Liver (tissue), 9 donors: ENCODE data around the gene CRABP2. TPM values are rescaled to one million over a fixed set of nuclear protein-coding genes. Genes with fewer than 3 reads are reported as not detected.

Source experiments
- DNase-seq: peaks from one replicate; pipeline ENCODE4 v3.0.0-alpha.2; 2017; ENCODE audit warnings: low spot score
- H3K27ac ChIP-seq, 2 donors: one replicate each; pipeline ENCODE4 v1.7.0; 2013; ENCODE audit warnings: inconsistent platforms in 2 of 2, low read length in 2 of 2, control low read depth in 1 of 2, low read depth in 1 of 2, mild to moderate bottlenecking in 1 of 2
- H3K27me3 ChIP-seq, 4 donors: one replicate each; pipeline versions ENCODE4 v1.6.1 to v1.7.0; 2013; ENCODE audit warnings: low read length in 3 of 4, inconsistent platforms in 1 of 4, mild to moderate bottlenecking in 1 of 4, moderate library complexity in 1 of 4; ENCODE audit not compliant: control insufficient read depth in 4 of 4, insufficient read depth in 4 of 4
- H3K36me3 ChIP-seq, 4 donors: one replicate each; pipeline versions ENCODE4 v1.6.1 to v1.7.0; 2013; ENCODE audit warnings: low read length in 3 of 4, mild to moderate bottlenecking in 3 of 4, low read depth in 1 of 4, moderate library complexity in 1 of 4; ENCODE audit not compliant: control insufficient read depth in 4 of 4, insufficient read depth in 3 of 4
- H3K4me1 ChIP-seq, 4 donors: one replicate each; pipeline versions ENCODE4 v1.6.1 to v1.7.0; 2013; ENCODE audit warnings: low read length in 3 of 4, mild to moderate bottlenecking in 3 of 4, moderate library complexity in 1 of 4; ENCODE audit not compliant: control insufficient read depth in 4 of 4, insufficient read depth in 4 of 4
- H3K4me3 ChIP-seq, 3 donors: one replicate each; pipeline versions ENCODE4 v1.6.1 to v1.7.0; 2013; ENCODE audit warnings: low read length in 3 of 3, control low read depth in 1 of 3, low read depth in 1 of 3, mild to moderate bottlenecking in 1 of 3
- H3K9ac ChIP-seq, 2 donors: one replicate each; pipeline ENCODE4 v1.7.0; 2013; ENCODE audit warnings: low read length in 2 of 2, mild to moderate bottlenecking in 2 of 2, moderate library complexity in 2 of 2, control low read depth in 1 of 2, low read depth in 1 of 2
- H3K9me3 ChIP-seq, 4 donors: one replicate each; pipeline versions ENCODE4 v1.6.1 to v1.7.0; 2013; ENCODE audit warnings: low read length in 3 of 4; ENCODE audit not compliant: control insufficient read depth in 4 of 4
- EGR1 ChIP-seq, 2 donors: IDR thresholded peaks; 2 replicates each; pipeline ENCODE4 v1.6.1; 2016 to 2018; ENCODE audit warnings: antibody characterized with exemption in 2 of 2, low read depth in 2 of 2
- GABPA ChIP-seq, 2 donors: IDR thresholded peaks in 1 of 2; conservative IDR thresholded peaks in 1 of 2; 2 replicates each; pipeline ENCODE4 v1.6.1; 2016; ENCODE audit warnings: antibody characterized with exemption in 2 of 2, mild to moderate bottlenecking in 1 of 2, moderate library complexity in 1 of 2
- HNF4A ChIP-seq, 2 donors: conservative IDR thresholded peaks; 2 replicates each; pipeline ENCODE4 v1.6.1; 2016; ENCODE audit warnings: antibody characterized with exemption in 2 of 2, mild to moderate bottlenecking in 2 of 2
- HNF4G ChIP-seq: IDR thresholded peaks from 2 replicates; pipeline ENCODE4 v1.6.1; 2016; ENCODE audit warnings: antibody characterized with exemption
- NR2F2 ChIP-seq: IDR thresholded peaks from 2 replicates; pipeline ENCODE4 v1.6.1; 2016; ENCODE audit warnings: antibody characterized with exemption
- RAD21 ChIP-seq, 2 donors: IDR thresholded peaks; 2 replicates each; pipeline ENCODE4 v1.6.1; 2016; ENCODE audit warnings: antibody characterized with exemption in 2 of 2, mild to moderate bottlenecking in 2 of 2
- RXRA ChIP-seq, 2 donors: IDR thresholded peaks; 2 replicates each; pipeline ENCODE4 v1.6.1; 2017 to 2018; ENCODE audit warnings: antibody characterized with exemption in 2 of 2, mild to moderate bottlenecking in 1 of 2
- WGBS: extraction: QIAGEN DNeasy Blood & Tissue Kit; methylation state at CpG from one replicate; pipeline ENCODE4 v1.1.7; 2013; 5-methylcytosine and 5-hydroxymethylcytosine counted together
- polyA plus RNA-seq, 2 donors: library from polyadenylated mRNA; stranded (reverse) in 1 of 2; unstranded in 1 of 2; fragments of 200-250 nt in 1 of 2; fragments of >200 nt in 1 of 2; fragmentation: Nextera tagmentation in 1 of 2; extraction: Ambion mirVana in 1 of 2; gene quantifications; one replicate each; pipeline versions ENCODE4 v1.2.1 to v1.2.3, GENCODE V29; 2013 to 2015
- total RNA-seq, 2 donors: library from RNA; depleted of rRNA; stranded (reverse); fragments of >200 nt; gene quantifications; one replicate each; pipeline ENCODE4 v1.2.3, GENCODE V29; 2014
- TF ChIP-seq, protein P1 (sequence below): IDR thresholded peaks from 2 replicates; pipeline ENCODE4 v1.6.1; 2016; ENCODE audit warnings: antibody characterized with exemption
- TF ChIP-seq, protein P2 (sequence below): IDR thresholded peaks from 2 replicates; pipeline ENCODE4 v1.6.1; 2016; ENCODE audit warnings: antibody characterized with exemption
- TF ChIP-seq, protein P3 (sequence below): IDR thresholded peaks from 2 replicates; pipeline ENCODE4 v1.6.1; 2016; ENCODE audit warnings: antibody characterized with exemption, mild to moderate bottlenecking
- TF ChIP-seq, protein P4 (sequence below): IDR thresholded peaks from 2 replicates; pipeline ENCODE4 v1.6.1; 2016; ENCODE audit warnings: antibody characterized with exemption
- donor health status: healthy.
- donor health status: healthy.
- donor health status: healthy.
- donor health status: healthy.
- donor health status: healthy.

CRABP2 gene
- total and polyA plus RNA-seq, 4 donors, result 0.14 to 0.22 TPM; not detected in 2

DNA sequence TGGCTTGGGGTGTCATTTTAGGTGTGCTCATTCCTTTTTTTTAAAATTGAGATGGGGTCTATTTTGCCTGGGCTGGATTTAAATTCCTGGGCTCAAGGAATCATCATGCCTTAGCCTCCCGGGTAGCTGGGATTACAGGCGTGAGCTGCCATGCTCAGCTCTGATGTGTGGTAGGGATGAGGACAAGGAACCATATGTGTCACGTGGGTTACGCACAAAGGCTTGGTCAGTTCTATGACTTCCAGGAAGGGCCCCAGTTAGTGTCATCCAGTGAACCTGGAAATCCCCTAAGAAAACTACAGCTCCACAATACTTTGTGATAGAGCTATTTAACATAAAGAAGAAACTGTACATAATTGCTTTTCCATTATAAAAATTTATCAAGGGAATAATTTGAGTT lies 16.2 kb upstream of the CRABP2 start:
- DNase-seq, result no peak
- TF ChIP-seq, protein P1, sequence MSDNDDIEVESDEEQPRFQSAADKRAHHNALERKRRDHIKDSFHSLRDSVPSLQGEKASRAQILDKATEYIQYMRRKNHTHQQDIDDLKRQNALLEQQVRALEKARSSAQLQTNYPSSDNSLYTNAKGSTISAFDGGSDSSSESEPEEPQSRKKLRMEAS, result no peak
- TF ChIP-seq, protein P2, sequence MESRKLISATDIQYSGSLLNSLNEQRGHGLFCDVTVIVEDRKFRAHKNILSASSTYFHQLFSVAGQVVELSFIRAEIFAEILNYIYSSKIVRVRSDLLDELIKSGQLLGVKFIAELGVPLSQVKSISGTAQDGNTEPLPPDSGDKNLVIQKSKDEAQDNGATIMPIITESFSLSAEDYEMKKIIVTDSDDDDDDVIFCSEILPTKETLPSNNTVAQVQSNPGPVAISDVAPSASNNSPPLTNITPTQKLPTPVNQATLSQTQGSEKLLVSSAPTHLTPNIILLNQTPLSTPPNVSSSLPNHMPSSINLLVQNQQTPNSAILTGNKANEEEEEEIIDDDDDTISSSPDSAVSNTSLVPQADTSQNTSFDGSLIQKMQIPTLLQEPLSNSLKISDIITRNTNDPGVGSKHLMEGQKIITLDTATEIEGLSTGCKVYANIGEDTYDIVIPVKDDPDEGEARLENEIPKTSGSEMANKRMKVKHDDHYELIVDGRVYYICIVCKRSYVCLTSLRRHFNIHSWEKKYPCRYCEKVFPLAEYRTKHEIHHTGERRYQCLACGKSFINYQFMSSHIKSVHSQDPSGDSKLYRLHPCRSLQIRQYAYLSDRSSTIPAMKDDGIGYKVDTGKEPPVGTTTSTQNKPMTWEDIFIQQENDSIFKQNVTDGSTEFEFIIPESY, result no peak
- TF ChIP-seq, protein P3, sequence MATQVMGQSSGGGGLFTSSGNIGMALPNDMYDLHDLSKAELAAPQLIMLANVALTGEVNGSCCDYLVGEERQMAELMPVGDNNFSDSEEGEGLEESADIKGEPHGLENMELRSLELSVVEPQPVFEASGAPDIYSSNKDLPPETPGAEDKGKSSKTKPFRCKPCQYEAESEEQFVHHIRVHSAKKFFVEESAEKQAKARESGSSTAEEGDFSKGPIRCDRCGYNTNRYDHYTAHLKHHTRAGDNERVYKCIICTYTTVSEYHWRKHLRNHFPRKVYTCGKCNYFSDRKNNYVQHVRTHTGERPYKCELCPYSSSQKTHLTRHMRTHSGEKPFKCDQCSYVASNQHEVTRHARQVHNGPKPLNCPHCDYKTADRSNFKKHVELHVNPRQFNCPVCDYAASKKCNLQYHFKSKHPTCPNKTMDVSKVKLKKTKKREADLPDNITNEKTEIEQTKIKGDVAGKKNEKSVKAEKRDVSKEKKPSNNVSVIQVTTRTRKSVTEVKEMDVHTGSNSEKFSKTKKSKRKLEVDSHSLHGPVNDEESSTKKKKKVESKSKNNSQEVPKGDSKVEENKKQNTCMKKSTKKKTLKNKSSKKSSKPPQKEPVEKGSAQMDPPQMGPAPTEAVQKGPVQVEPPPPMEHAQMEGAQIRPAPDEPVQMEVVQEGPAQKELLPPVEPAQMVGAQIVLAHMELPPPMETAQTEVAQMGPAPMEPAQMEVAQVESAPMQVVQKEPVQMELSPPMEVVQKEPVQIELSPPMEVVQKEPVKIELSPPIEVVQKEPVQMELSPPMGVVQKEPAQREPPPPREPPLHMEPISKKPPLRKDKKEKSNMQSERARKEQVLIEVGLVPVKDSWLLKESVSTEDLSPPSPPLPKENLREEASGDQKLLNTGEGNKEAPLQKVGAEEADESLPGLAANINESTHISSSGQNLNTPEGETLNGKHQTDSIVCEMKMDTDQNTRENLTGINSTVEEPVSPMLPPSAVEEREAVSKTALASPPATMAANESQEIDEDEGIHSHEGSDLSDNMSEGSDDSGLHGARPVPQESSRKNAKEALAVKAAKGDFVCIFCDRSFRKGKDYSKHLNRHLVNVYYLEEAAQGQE, result no peak
- no peak for TF ChIP-seq HNF4A (conservative IDR thresholded peaks at IDR 0.05)
- no peak for TF ChIP-seq GABPA (IDR thresholded peaks at IDR 0.05 in 1 of 2, conservative IDR thresholded peaks at IDR 0.05 in 1 of 2)
- no peak for TF ChIP-seq EGR1 (IDR thresholded peaks at IDR 0.05; ENCODE audit: low read depth in 2 of 2)
- no peak for TF ChIP-seq RXRA (IDR thresholded peaks at IDR 0.05)
- no peak for TF ChIP-seq RAD21 (IDR thresholded peaks at IDR 0.05)
- peaks cover 5 to 33% (median 25%) of the 10 kb centered on the region in 4 donors for H3K36me3 ChIP-seq
- peaks cover 0 to 19% (median 15%) of the 10 kb centered on the region in 4 donors for H3K4me1 ChIP-seq
- 85% methylated on average over 4 of the region's 4 CpGs for WGBS
- no peak overlapping the region for H3K9ac ChIP-seq
- no peak overlapping the region for H3K27ac ChIP-seq
- no peaks in the 10 kb centered on the region for H3K27me3 ChIP-seq
- no peak overlapping the region for H3K4me3 ChIP-seq
- H3K9me3 ChIP-seq, result no peaks in the 10 kb centered on the region

DNA sequence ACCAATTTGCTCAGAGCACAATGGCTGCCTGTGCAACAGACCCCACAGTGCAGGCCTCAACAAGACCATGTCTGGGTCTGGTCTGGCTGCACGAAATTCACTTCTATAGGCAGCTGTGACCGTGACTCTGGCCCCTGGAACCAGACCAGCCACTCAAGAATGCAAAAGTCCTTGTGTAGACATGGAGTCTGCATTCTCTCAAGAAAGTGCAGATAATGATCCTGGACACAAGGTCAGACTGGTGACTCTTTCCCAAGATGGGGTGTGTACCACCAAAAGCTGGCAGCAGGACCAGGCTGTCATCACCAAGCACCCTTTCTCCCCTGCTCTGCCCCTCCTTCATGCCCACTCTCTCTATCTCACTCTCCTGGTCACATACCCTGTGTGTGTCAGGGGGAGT lies 15.7 kb upstream of the CRABP2 start:
- H3K27ac ChIP-seq, result no peak overlapping the region
- no peak overlapping the region for H3K9ac ChIP-seq
- H3K9me3 ChIP-seq, result no peaks in the 10 kb centered on the region
- peaks cover 0 to 15% (median 11%) of the 10 kb centered on the region in 4 donors for H3K4me1 ChIP-seq
- no peak overlapping the region for H3K4me3 ChIP-seq
- TF ChIP-seq HNF4A (conservative IDR thresholded peaks at IDR 0.05), result no peak
- no peaks in the 10 kb centered on the region for H3K27me3 ChIP-seq
- H3K36me3 ChIP-seq, result peaks cover 5 to 33% (median 25%) of the 10 kb centered on the region in 4 donors
- no peak for DNase-seq
- WGBS, result 94% methylated on average over 2 of the region's 2 CpGs

DNA sequence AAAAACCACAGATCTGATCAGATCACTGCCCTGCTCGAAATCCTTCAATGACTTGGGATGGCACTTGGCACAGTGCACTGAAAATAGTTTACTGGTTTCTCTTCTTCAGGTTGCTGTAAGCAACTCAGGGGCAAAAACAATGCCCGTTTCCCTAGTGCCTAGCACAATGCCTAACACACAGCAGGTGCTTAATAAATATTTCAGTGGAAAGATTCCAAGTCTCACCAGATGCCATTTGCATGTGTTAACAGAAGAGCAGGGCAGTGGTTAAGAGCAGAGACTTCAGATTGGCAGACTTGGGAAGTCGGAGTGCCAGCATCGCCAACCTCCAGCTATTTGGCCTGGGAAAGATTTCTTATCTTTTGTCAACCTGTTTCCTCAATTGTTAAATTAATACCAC lies 12.0 kb upstream of the CRABP2 start:
- TF ChIP-seq, protein P1, result no peak
- TF ChIP-seq HNF4G, result no peak
- no peak for TF ChIP-seq NR2F2
- TF ChIP-seq, protein P4, sequence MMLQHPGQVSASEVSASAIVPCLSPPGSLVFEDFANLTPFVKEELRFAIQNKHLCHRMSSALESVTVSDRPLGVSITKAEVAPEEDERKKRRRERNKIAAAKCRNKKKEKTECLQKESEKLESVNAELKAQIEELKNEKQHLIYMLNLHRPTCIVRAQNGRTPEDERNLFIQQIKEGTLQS, result no peak
- H3K9ac ChIP-seq, result no peak overlapping the region
- no peak overlapping the region for H3K27ac ChIP-seq
- H3K4me3 ChIP-seq, result no peak overlapping the region
- H3K4me1 ChIP-seq, result peaks cover 0 to 2% (median 0%) of the 10 kb centered on the region in 4 donors
- H3K27me3 ChIP-seq, result no peaks in the 10 kb centered on the region
- peaks cover 2 to 13% (median 11%) of the 10 kb centered on the region in 4 donors for H3K36me3 ChIP-seq
- no peaks in the 10 kb centered on the region for H3K9me3 ChIP-seq
- 93% methylated on average over 4 of the region's 4 CpGs for WGBS
- DNase-seq, result no peak
